ENCODE results near the gene ACOXL.

GRCh38 chr2:110906613-110907298, 174.4 kb downstream of the ACOXL start:
- TF ChIP-seq, protein P1, sequence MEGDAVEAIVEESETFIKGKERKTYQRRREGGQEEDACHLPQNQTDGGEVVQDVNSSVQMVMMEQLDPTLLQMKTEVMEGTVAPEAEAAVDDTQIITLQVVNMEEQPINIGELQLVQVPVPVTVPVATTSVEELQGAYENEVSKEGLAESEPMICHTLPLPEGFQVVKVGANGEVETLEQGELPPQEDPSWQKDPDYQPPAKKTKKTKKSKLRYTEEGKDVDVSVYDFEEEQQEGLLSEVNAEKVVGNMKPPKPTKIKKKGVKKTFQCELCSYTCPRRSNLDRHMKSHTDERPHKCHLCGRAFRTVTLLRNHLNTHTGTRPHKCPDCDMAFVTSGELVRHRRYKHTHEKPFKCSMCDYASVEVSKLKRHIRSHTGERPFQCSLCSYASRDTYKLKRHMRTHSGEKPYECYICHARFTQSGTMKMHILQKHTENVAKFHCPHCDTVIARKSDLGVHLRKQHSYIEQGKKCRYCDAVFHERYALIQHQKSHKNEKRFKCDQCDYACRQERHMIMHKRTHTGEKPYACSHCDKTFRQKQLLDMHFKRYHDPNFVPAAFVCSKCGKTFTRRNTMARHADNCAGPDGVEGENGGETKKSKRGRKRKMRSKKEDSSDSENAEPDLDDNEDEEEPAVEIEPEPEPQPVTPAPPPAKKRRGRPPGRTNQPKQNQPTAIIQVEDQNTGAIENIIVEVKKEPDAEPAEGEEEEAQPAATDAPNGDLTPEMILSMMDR (conservative IDR thresholded peaks at IDR 0.05 in 1 of 2, IDR thresholded peaks at IDR 0.05 in 1 of 2; ENCODE audit: extremely low read depth in 1 of 2, insufficient read depth in 1 of 2, low read depth in 1 of 2, low read length in 2 of 2), result no peak
- TF ChIP-seq EZH2 (IDR thresholded peaks at IDR 0.05; ENCODE audit: borderline replicate concordance, low read length), result no peak

All from mammary epithelial cell (primary cell).